Measurements from ENCODE around the gene PAM16. TPM values are rescaled to one million over a fixed set of nuclear protein-coding genes. Genes with fewer than 3 reads are reported as not detected.

The PAM16 gene
- total RNA-seq, 1 donor from 2014 or later = 41.2 TPM

- ATAC-seq (no peak), DNase-seq (peak; percentile 68)
- intact Hi-C loops (cut with DNase I) = no loop called here
- no peaks in the 10 kb centered on the region for H3K27me3 ChIP-seq
- H3K4me1 ChIP-seq = peaks cover 39% of the 10 kb centered on the region
- no peaks in the 10 kb centered on the region for H3K9me3 ChIP-seq
- TF ChIP-seq CTCF (IDR thresholded peaks at IDR 0.05) = no peak
- H3K36me3 ChIP-seq = peaks cover 27% of the 10 kb centered on the region
- no peak overlapping the region for H3K4me3 ChIP-seq
- no peak overlapping the region for H3K27ac ChIP-seq
Measured at GRCh38 chr16:4342866-4343744, 8.0 kb downstream of the PAM16 start.

DNA sequence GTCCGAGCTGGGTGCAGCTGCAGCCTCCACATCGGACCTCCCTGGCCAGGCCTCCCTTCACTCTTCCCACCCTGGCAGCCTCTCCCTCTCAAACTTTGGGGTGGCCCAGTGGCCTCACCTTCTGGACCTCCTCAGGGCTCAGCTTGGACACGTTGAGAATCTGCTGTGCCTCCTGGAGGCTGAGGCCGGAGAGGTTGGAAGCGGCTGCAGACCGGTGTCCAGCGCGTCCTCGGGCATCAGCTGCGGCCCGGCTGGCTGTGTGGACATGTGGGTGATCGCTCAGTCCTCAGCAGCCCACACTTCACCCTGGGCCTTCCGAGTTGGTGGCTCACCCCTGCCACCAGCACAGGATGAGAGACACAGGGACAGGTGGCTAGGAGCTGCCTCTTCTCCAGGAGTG is 9.9 kb downstream of the PAM16 start:
- no peaks in the 10 kb centered on the region for H3K9me3 ChIP-seq
- H3K36me3 ChIP-seq = peaks cover 42% of the 10 kb centered on the region
- H3K4me3 ChIP-seq = no peak overlapping the region
- no peak for TF ChIP-seq CTCF (IDR thresholded peaks at IDR 0.05)
- peaks cover 20% of the 10 kb centered on the region for H3K4me1 ChIP-seq
- ATAC-seq = no peak
- H3K27me3 ChIP-seq = no peaks in the 10 kb centered on the region
- peak; percentile 54 for DNase-seq
- intact Hi-C loops (cut with DNase I) = no loop called here
- no peak overlapping the region for H3K27ac ChIP-seq

DNA sequence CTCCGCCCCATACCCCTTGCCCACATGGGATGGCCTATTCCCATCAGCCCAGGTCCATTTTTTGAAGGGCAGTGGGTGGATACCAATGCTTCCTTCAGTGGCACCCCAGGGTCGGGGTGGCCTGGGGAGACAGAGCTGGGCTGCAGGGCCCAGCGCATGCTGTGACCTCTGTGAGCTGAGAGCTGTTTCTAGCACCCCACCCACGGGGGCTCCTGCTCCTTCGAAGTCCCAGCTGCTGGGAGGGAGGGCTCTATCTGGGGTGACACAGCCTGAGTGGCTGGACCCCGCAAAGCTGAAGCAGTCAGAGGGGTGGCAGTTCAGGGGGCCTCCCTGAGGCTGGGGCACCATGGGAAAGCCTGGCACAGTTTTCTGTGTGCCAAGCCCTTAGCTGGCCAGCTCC is 10.7 kb downstream of the PAM16 start:
- no peak for TF ChIP-seq CTCF (IDR thresholded peaks at IDR 0.05)
- Histone ChIP-seq H3K36me3 (peaks cover 50% of the 10 kb centered on the region), H3K4me3 (no peak overlapping the region), H3K4me1 (peaks cover 13% of the 10 kb centered on the region), H3K27ac (no peak overlapping the region), H3K27me3 (no peaks in the 10 kb centered on the region), H3K9me3 (no peaks in the 10 kb centered on the region)
- no peak for ATAC-seq
- intact Hi-C loops (cut with DNase I) = no loop called here
- DNase-seq = no peak

DNA sequence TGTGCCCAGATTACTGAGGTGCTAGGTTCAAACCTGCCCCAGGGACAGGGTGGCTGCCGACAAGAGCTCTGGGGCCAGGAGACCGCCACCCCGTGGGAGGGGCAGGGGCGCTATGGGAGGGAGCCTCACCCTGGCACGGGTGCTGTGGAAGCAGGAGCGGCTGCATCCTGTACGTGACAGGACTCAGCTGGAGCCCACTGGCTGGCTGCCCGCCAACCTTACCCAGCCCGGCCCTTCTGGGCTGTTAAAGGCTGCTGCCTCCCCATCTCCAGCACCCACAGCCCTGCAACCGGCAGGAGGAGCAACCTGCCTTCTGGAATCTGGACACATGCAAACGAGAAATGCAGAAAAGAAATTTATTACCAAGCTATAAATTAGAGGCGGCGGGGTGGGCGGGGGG is 11.2 kb downstream of the PAM16 start:
- no peak overlapping the region for H3K4me3 ChIP-seq
- peak overlapping the region; percentile 45 for H3K27ac ChIP-seq
- peak; percentile 75 for DNase-seq
- H3K36me3 ChIP-seq = peaks cover 55% of the 10 kb centered on the region
- TF ChIP-seq CTCF (IDR thresholded peaks at IDR 0.05) = peak; percentile 18
- no peaks in the 10 kb centered on the region for H3K27me3 ChIP-seq
- H3K4me1 ChIP-seq = peaks cover 8% of the 10 kb centered on the region
- peak; percentile 43 for ATAC-seq
- intact Hi-C loops (cut with DNase I) = no loop called here
- H3K9me3 ChIP-seq = no peaks in the 10 kb centered on the region

GRCh38 chr16:4339455-4339854 is 11.7 kb downstream of the PAM16 start:
- DNase-seq = no peak
- Histone ChIP-seq H3K4me1 (peaks cover 6% of the 10 kb centered on the region), H3K27me3 (no peaks in the 10 kb centered on the region), H3K36me3 (peaks cover 59% of the 10 kb centered on the region), H3K4me3 (no peak overlapping the region), H3K27ac (peak overlapping the region; percentile 45), H3K9me3 (no peaks in the 10 kb centered on the region)
- no peak for ATAC-seq
- TF ChIP-seq CTCF (IDR thresholded peaks at IDR 0.05) = no peak
- intact Hi-C loops (cut with DNase I) = no loop called here
